GM12878 (cell line): Measurements from ENCODE around the gene LMTK3. TPM values are rescaled to one million over a fixed set of nuclear protein-coding genes. Genes with fewer than 3 reads are reported as not detected.

Source experiments
- ATAC-seq: fragments of 200-7000 bp; cut with Tn5 transposase; 3 replicates; pipeline ENCODE4 v1.9.1; 2020; ENCODE audit warnings: mild to moderate bottlenecking, moderate library complexity
- BruUV-seq: library from RNA; stranded (reverse); fragments of 400-500 nt; replicated peaks from 2 replicates; lab custom pipeline; 2021; lab: Mats Ljungman, UMichigan
- CTCF ChIA-PET: fragments of 300-600 bp; sonication (Branson Sonifier 250); formaldehyde crosslinking; extraction: SDS; loops from one replicate; lab custom pipeline; 2021; ENCODE audit warnings: inconsistent platforms; lab: Yijun Ruan, JAX
- POLR2A ChIA-PET: fragments of 350-600 bp; formaldehyde crosslinking; extraction: SDS; loops from one replicate; lab custom pipeline; 2021; ENCODE audit warnings: inconsistent platforms; lab: Charles Lee
- RAD21 ChIA-PET: fragments of 300-600 bp; sonication (Branson Sonifier 250); formaldehyde crosslinking; loops from one replicate; lab custom pipeline; 2023; ENCODE audit warnings: antibody characterized with exemption; ENCODE audit not compliant: unreplicated experiment; lab: Charles Lee
- SMC1A ChIA-PET: fragments of 300-600 bp; sonication (Branson Sonifier 250); formaldehyde crosslinking; loops from one replicate; lab custom pipeline; 2023; ENCODE audit not compliant: unreplicated experiment, uncharacterized antibody; lab: Charles Lee
- DNase-seq: peaks from one replicate; pipeline ENCODE4 v3.0.0-alpha.2; 2011; ENCODE audit warnings: low read depth, low spot score
- FAIRE-seq: peaks from 3 replicates; lab custom pipeline; 2011; peaks lifted over from hg19 to GRCh38; lab: Jason Lieb, UNC
- H2AFZ ChIP-seq: 2 replicates; pipeline ENCODE4 v1.6.0; 2011; ENCODE audit warnings: low read depth, low read length, control low read depth; ENCODE audit not compliant: control insufficient read depth
- H3K27ac ChIP-seq: 2 replicates; pipeline ENCODE4 v1.5.1; 2011; ENCODE audit warnings: control low read depth; ENCODE audit not compliant: control insufficient read depth, insufficient read depth
- H3K27me3 ChIP-seq, 2 experiments: replicated peaks in 1 of 2; 2 replicates each; pipeline versions ENCODE4 v1.6.0 to v1.6.1; 2011; ENCODE audit warnings: low read length in 1 of 2; ENCODE audit not compliant: control insufficient read depth in 2 of 2, insufficient read depth in 2 of 2
- H3K36me3 ChIP-seq, 2 experiments: 2 replicates each; pipeline ENCODE4 v1.5.1; 2011; ENCODE audit warnings: low read length in 1 of 2; ENCODE audit not compliant: control insufficient read depth in 2 of 2, insufficient read depth in 2 of 2
- H3K4me1 ChIP-seq: 2 replicates; pipeline ENCODE4 v1.6.1; 2011; ENCODE audit warnings: mild to moderate bottlenecking, low read length, moderate library complexity, mixed read lengths; ENCODE audit not compliant: control insufficient read depth, insufficient read depth
- H3K4me2 ChIP-seq: 2 replicates; pipeline ENCODE4 v1.6.0; 2011; ENCODE audit warnings: control low read depth; ENCODE audit not compliant: control insufficient read depth, insufficient read depth
- H3K4me3 ChIP-seq: fragments of 200-600 bp; sonication (generic); 2 replicates; pipeline ENCODE4 v1.5.1; 2016
- H3K79me2 ChIP-seq: 2 replicates; pipeline ENCODE4 v1.6.0; 2011; ENCODE audit warnings: low read length; ENCODE audit not compliant: control insufficient read depth, insufficient read depth
- H3K9ac ChIP-seq: 2 replicates; pipeline ENCODE4 v1.8.0; 2011; ENCODE audit warnings: low read length, control low read depth, mixed read lengths; ENCODE audit not compliant: control insufficient read depth, insufficient read depth
- H3K9me3 ChIP-seq: replicated peaks from 3 replicates; pipeline ENCODE4 v1.5.1; 2011; ENCODE audit warnings: mild to moderate bottlenecking, low read length; ENCODE audit not compliant: control insufficient read depth, insufficient read depth
- H4K20me1 ChIP-seq: 2 replicates; pipeline ENCODE4 v1.6.0; 2011; ENCODE audit not compliant: control insufficient read depth, insufficient read depth
- ASH2L ChIP-seq: fragments of 300-600, 200-600 bp; sonication (generic); IDR thresholded peaks from 2 replicates; pipeline ENCODE4 v1.6.1; 2017; ENCODE audit warnings: low read depth, mild to moderate bottlenecking, borderline replicate concordance
- CBX3 ChIP-seq: fragments of 200-600 bp; sonication (generic); IDR thresholded peaks from 2 replicates; pipeline ENCODE4 v1.6.1; 2016; ENCODE audit warnings: low read depth, borderline replicate concordance
- HCFC1 ChIP-seq: fragments of 150-350 bp; IDR thresholded peaks from 2 replicates; pipeline ENCODE4 v1.6.1; 2014; ENCODE audit warnings: low read length
- JUND ChIP-seq: IDR thresholded peaks from 2 replicates; pipeline ENCODE4 v1.6.1; 2012; ENCODE audit warnings: low read depth, mild to moderate bottlenecking, low read length, improper control_type of control experiment, moderate library complexity
- KDM1A ChIP-seq: fragments of 200-600 bp; sonication (generic); IDR thresholded peaks from 2 replicates; pipeline ENCODE4 v1.6.1; 2016; ENCODE audit warnings: borderline replicate concordance
- MAX ChIP-seq: IDR thresholded peaks from 2 replicates; pipeline ENCODE4 v1.6.1; 2012; ENCODE audit warnings: low read depth, low read length, improper control_type of control experiment
- NKRF ChIP-seq: fragments of 450-650 bp; conservative IDR thresholded peaks from 2 replicates; pipeline ENCODE4 v1.6.1; 2017; ENCODE audit warnings: mild to moderate bottlenecking, moderate library complexity
- POLR2A ChIP-seq: IDR thresholded peaks from 2 replicates; pipeline ENCODE4 v1.6.1; 2011; ENCODE audit warnings: low read depth, mild to moderate bottlenecking, low read length
- POU2F2 ChIP-seq: IDR thresholded peaks from 3 replicates; pipeline ENCODE4 v1.6.1; 2011; ENCODE audit warnings: low read depth, mild to moderate bottlenecking, low read length, borderline replicate concordance
- RAD21 ChIP-seq: IDR thresholded peaks from 2 replicates; pipeline ENCODE4 v1.6.1; 2011; ENCODE audit warnings: mild to moderate bottlenecking, low read depth, low read length, moderate library complexity; ENCODE audit not compliant: insufficient read depth
- TBL1XR1 ChIP-seq: IDR thresholded peaks from 2 replicates; pipeline ENCODE4 v1.6.1; 2012; ENCODE audit warnings: low read depth, low read length, improper control_type of control experiment
- TCF7 ChIP-seq: IDR thresholded peaks from 2 replicates; pipeline ENCODE4 v1.6.1; 2014; ENCODE audit warnings: antibody characterized with exemption, borderline replicate concordance
- WGBS: methylation state at CpG from one replicate; pipeline ENCODE4 v1.1.6; 2016; ENCODE audit warnings: low lambda C conversion rate; ENCODE audit not compliant: insufficient replicate concordance, insufficient coverage; ENCODE audit errors: missing lambda C conversion rate; 5-methylcytosine and 5-hydroxymethylcytosine counted together
- in situ Hi-C: fragments of 300-500 bp; cut with MboI; formaldehyde crosslinking; loops from 9 replicates; pipeline ENCODE4 v1.14.3; 2018; ENCODE audit warnings: mixed read lengths
- intact Hi-C: fragments of 100-400 bp; cut with micrococcal nuclease; formaldehyde crosslinking; loops from one replicate; pipeline ENCODE4 v1.14.2; 2022; ENCODE audit not compliant: unreplicated experiment
- polyA plus RNA-seq, 11 experiments: library from polyadenylated mRNA; depleted of rRNA in 4 of 11; unstranded in 6 of 11; stranded (reverse) in 5 of 11; fragments of >200 nt; fragmentation: Nextera tagmentation in 4 of 11; fragmentation: Illumina TruSeq in 1 of 11; extraction: Ambion mirVana in 4 of 11; extraction: Trizol in 1 of 11; gene quantifications; 1 replicate in 1 of 11; 2 replicates in 10 of 11; pipeline versions ENCODE4 v1.2.1 to v1.2.3, GENCODE V29; 2011 to 2016; ENCODE audit warnings: inconsistent platforms in 2 of 11, missing spikeins in 2 of 11, low read depth in 1 of 11
- total RNA-seq, 4 experiments: library from RNA; depleted of rRNA in 3 of 4; stranded (reverse); fragments of >200 nt in 3 of 4; fragmentation: Illumina TruSeq in 1 of 4; extraction: Trizol in 1 of 4; gene quantifications; 2 replicates each; pipeline versions ENCODE4 v1.2.1 to v1.2.3, GENCODE V29; 2013 to 2021

LMTK3 gene
- total and polyA plus RNA-seq, 10 of the 15 experiments (the other 5 are each of a cell fraction or from before 2014, with no cell fraction given): under 0.01 to 0.28 (median 0.04) TPM; not detected in 3

- H4K20me1 ChIP-seq: no peaks in the 10 kb centered on the region
- DNase-seq: no peak
- H3K36me3 ChIP-seq: no peaks in the 10 kb centered on the region
- ATAC-seq: no peak
- ChIA-PET SMC1A (interaction anchor here (1.8 kb wide), 1 partner anchor 10 kb away, joined by 5 read pairs; no protein-coding TSS in a partner anchor), CTCF (no interaction called here), POLR2A (no interaction called here), RAD21 (no interaction called here)
- in situ Hi-C loops (no loop called here), intact Hi-C loops (no loop called here)
- H3K4me1 ChIP-seq: no peaks in the 10 kb centered on the region
- 54% methylated on average over 20 of the region's 20 CpGs for WGBS
- no peak overlapping the region for H3K27ac ChIP-seq
- BruUV-seq: no TSS peak
- no peaks in the 10 kb centered on the region; the same call in 1 of the 3 replicates for H3K9me3 ChIP-seq
- H3K9ac ChIP-seq: no peak overlapping the region
- no peak overlapping the region for H2AFZ ChIP-seq
- no peaks in the 10 kb centered on the region for H3K79me2 ChIP-seq
- H3K4me3 ChIP-seq: no peak overlapping the region
- H3K27me3 ChIP-seq: no peaks in the 10 kb centered on the region
- FAIRE-seq: no peak
- no peak for TF ChIP-seq POU2F2
- no peak for TF ChIP-seq NKRF
- no peak for TF ChIP-seq HCFC1
- TF ChIP-seq POLR2A: no peak
- TF ChIP-seq CBX3: no peak
- no peak for TF ChIP-seq MAX
- TF ChIP-seq ASH2L: no peak
- TF ChIP-seq TBL1XR1: no peak
- TF ChIP-seq TCF7: no peak
- no peak for TF ChIP-seq KDM1A
- no peak for TF ChIP-seq JUND
- no peak for TF ChIP-seq RAD21
- no peak overlapping the region for H3K4me2 ChIP-seq
Observed at GRCh38 chr19:48530066-48530720, 18.6 kb upstream of the LMTK3 start.
